Mononuclear cell (primary cell): ENCODE measurements around the gene KIAA1549. TPM values are rescaled to one million over a fixed set of nuclear protein-coding genes. Genes with fewer than 3 reads are reported as not detected.
"Not testable (repeated sequence)": the region's sequence is repeated elsewhere in the genome, so short reads cannot be mapped to it uniquely, and the experiment has no call there.

ENCODE experiments used
- H3K27me3 ChIP-seq: 2 replicates; pipeline ENCODE4 v1.6.0; 2011; ENCODE audit warnings: low read length, control low read depth; ENCODE audit not compliant: insufficient read depth
- H3K4me1 ChIP-seq: 2 replicates; pipeline ENCODE4 v1.5.1; 2011; ENCODE audit warnings: mild to moderate bottlenecking, low read length, control low read depth; ENCODE audit not compliant: insufficient read depth
- H3K4me3 ChIP-seq: 2 replicates; pipeline ENCODE4 v1.5.1; 2011; ENCODE audit warnings: mild to moderate bottlenecking, low read length, moderate library complexity
- H3K9me3 ChIP-seq: 2 replicates; pipeline ENCODE4 v1.5.1; 2011; ENCODE audit warnings: low read depth, mild to moderate bottlenecking, control low read depth, low read length
- total RNA-seq: library from RNA; depleted of rRNA; stranded (reverse); fragments of >200 nt; gene quantifications from one replicate; pipeline ENCODE4 v1.2.3, GENCODE V29; 2012

Gene KIAA1549
- total RNA-seq, 1 donor, result 0.10 TPM

- H3K27me3 ChIP-seq, result no peaks in the 10 kb centered on the region
- H3K4me3 ChIP-seq, result no peak overlapping the region
- no peaks in the 10 kb centered on the region for H3K4me1 ChIP-seq
- H3K9me3 ChIP-seq, result no peaks in the 10 kb centered on the region
Measured at GRCh38 chr7:138829335-138829734, 151.9 kb downstream of the KIAA1549 start.

- Histone ChIP-seq H3K4me3 (no peak overlapping the region), H3K4me1 (no peaks in the 10 kb centered on the region), H3K9me3 (no peaks in the 10 kb centered on the region), H3K27me3 (no peaks in the 10 kb centered on the region)
Measured at GRCh38 chr7:138828302-138828701, 152.9 kb downstream of the KIAA1549 start.

GRCh38 chr7:138825049-138825721, 156.0 kb downstream of the KIAA1549 start:
- H3K4me1 ChIP-seq, result no peaks in the 10 kb centered on the region
- no peak overlapping the region for H3K4me3 ChIP-seq
- no peaks in the 10 kb centered on the region for H3K27me3 ChIP-seq
- H3K9me3 ChIP-seq, result no peaks in the 10 kb centered on the region

- Histone ChIP-seq H3K4me1 (no peaks in the 10 kb centered on the region), H3K27me3 (no peaks in the 10 kb centered on the region), H3K4me3 (no peak overlapping the region), H3K9me3 (no peaks in the 10 kb centered on the region)
Measured at GRCh38 chr7:138822867-138823535, 158.2 kb downstream of the KIAA1549 start.

- Histone ChIP-seq H3K4me1 (no peaks in the 10 kb centered on the region), H3K27me3 (no peaks in the 10 kb centered on the region), H3K9me3 (no peaks in the 10 kb centered on the region), H3K4me3 (no peak overlapping the region)
Measured at GRCh38 chr7:138821912-138822311, 159.3 kb downstream of the KIAA1549 start.

GRCh38 chr7:138819625-138820024, 161.6 kb downstream of the KIAA1549 start:
- Histone ChIP-seq H3K4me3 (no peak overlapping the region), H3K27me3 (no peaks in the 10 kb centered on the region), H3K4me1 (no peaks in the 10 kb centered on the region), H3K9me3 (no peaks in the 10 kb centered on the region)

GRCh38 chr7:138816650-138817049, 164.5 kb downstream of the KIAA1549 start:
- Histone ChIP-seq H3K4me1 (no peaks in the 10 kb centered on the region), H3K4me3 (no peak overlapping the region), H3K27me3 (no peaks in the 10 kb centered on the region), H3K9me3 (no peaks in the 10 kb centered on the region)

- Histone ChIP-seq H3K4me1 (no peaks in the 10 kb centered on the region), H3K4me3 (no peak overlapping the region), H3K27me3 (no peaks in the 10 kb centered on the region), H3K9me3 (no peaks in the 10 kb centered on the region)
Measured at GRCh38 chr7:138814816-138815332, 166.3 kb downstream of the KIAA1549 start.

GRCh38 chr7:138813945-138814344, 167.2 kb downstream of the KIAA1549 start:
- H3K4me1 ChIP-seq, result no peaks in the 10 kb centered on the region
- no peaks in the 10 kb centered on the region for H3K9me3 ChIP-seq
- no peaks in the 10 kb centered on the region for H3K27me3 ChIP-seq
- no peak overlapping the region for H3K4me3 ChIP-seq

- not testable (repeated sequence) for H3K9me3 ChIP-seq, H3K4me1 ChIP-seq, H3K4me3 ChIP-seq
Measured at GRCh38 chr7:138811327-138811726, 169.9 kb downstream of the KIAA1549 start.

GRCh38 chr7:138809346-138809745, 171.8 kb downstream of the KIAA1549 start:
- Histone ChIP-seq H3K4me3 (no peak overlapping the region), H3K9me3 (no peaks in the 10 kb centered on the region), H3K27me3 (no peaks in the 10 kb centered on the region), H3K4me1 (no peaks in the 10 kb centered on the region)

More at GRCh38 chr7:138811327-138811726, 169.9 kb downstream of the KIAA1549 start:
- not testable (repeated sequence) for H3K27me3 ChIP-seq

GRCh38 chr7:138804618-138805017, 176.6 kb downstream of the KIAA1549 start:
- H3K27me3 ChIP-seq, result no peaks in the 10 kb centered on the region
- H3K4me3 ChIP-seq, result no peak overlapping the region
- no peaks in the 10 kb centered on the region for H3K4me1 ChIP-seq
- no peaks in the 10 kb centered on the region for H3K9me3 ChIP-seq

- Histone ChIP-seq H3K4me1 (no peaks in the 10 kb centered on the region), H3K9me3 (no peaks in the 10 kb centered on the region), H3K27me3 (no peaks in the 10 kb centered on the region), H3K4me3 (no peak overlapping the region)
Measured at GRCh38 chr7:138802706-138803105, 178.5 kb downstream of the KIAA1549 start.

GRCh38 chr7:138801256-138801655, 179.9 kb downstream of the KIAA1549 start:
- Histone ChIP-seq H3K27me3 (no peaks in the 10 kb centered on the region), H3K9me3 (no peaks in the 10 kb centered on the region), H3K4me1 (no peaks in the 10 kb centered on the region), H3K4me3 (no peak overlapping the region)

GRCh38 chr7:138799336-138800000, 181.7 kb downstream of the KIAA1549 start:
- Histone ChIP-seq H3K9me3 (no peaks in the 10 kb centered on the region), H3K4me1 (no peaks in the 10 kb centered on the region)

More at GRCh38 chr7:138799336-138800000, 181.7 kb downstream of the KIAA1549 start:
- no peaks in the 10 kb centered on the region for H3K27me3 ChIP-seq
- no peak overlapping the region for H3K4me3 ChIP-seq
